T-cell (primary cell): Measurements from ENCODE around the gene ASCL3. TPM values are rescaled to one million over a fixed set of nuclear protein-coding genes. Genes with fewer than 3 reads are reported as not detected.
"Not testable (repeated sequence)": the region's sequence is repeated elsewhere in the genome, so short reads cannot be mapped to it uniquely, and the experiment has no call there.

Experiments
- ATAC-seq, 4 experiments: fragments of 200-7000 bp in 3 of 4; fragments of 150-1000 bp in 1 of 4; cut with Tn5 transposase; replicated peaks in 1 of 4; 1 replicate in 3 of 4; 2 replicates in 1 of 4; pipeline ENCODE4 v1.10.0; 2021; ENCODE audit warnings: moderate library complexity in 3 of 4, mild to moderate bottlenecking in 2 of 4, moderate number of reproducible peaks in 1 of 4
- CTCF ChIA-PET, 2 donors: fragments of 300-600 bp; sonication (Branson Sonifier 250); formaldehyde crosslinking; loops; one replicate each; lab custom pipeline; 2022; ENCODE audit warnings: antibody characterized with exemption in 2 of 2; lab: Charles Lee
- POLR2A ChIA-PET, 2 donors: fragments of 300-600 bp; sonication (Branson Sonifier 250); formaldehyde crosslinking; loops; one replicate each; lab custom pipeline; 2022; ENCODE audit warnings: antibody characterized with exemption in 2 of 2; lab: Charles Lee
- DNase-seq, 35 experiments: peaks; one replicate each; pipeline versions ENCODE4 v3.0.0 to v3.0.0-alpha.2; 2013 to 2023
- H3K27ac ChIP-seq: one replicate; pipeline ENCODE4 v1.5.1; 2013; ENCODE audit warnings: low read length
- H3K27me3 ChIP-seq, 2 experiments: replicated peaks in 1 of 2; 1 replicate in 1 of 2; 2 replicates in 1 of 2; pipeline versions ENCODE4 v1.6.1 to v1.7.0; 2013; ENCODE audit warnings: low read length in 1 of 2, mixed read lengths in 1 of 2; ENCODE audit not compliant: control insufficient read depth in 2 of 2, insufficient read depth in 2 of 2; ENCODE audit errors: extremely low read depth in 1 of 2
- H3K36me3 ChIP-seq, 2 donors: 1 replicate in 1 of 2; 2 replicates in 1 of 2; pipeline versions ENCODE4 v1.6.1 to v1.7.0; 2013; ENCODE audit warnings: low read length in 1 of 2; ENCODE audit not compliant: control insufficient read depth in 2 of 2, insufficient read depth in 1 of 2; ENCODE audit errors: extremely low read depth in 1 of 2
- H3K4me1 ChIP-seq, 2 experiments: 1 replicate in 1 of 2; 2 replicates in 1 of 2; pipeline versions ENCODE4 v1.6.1 to v1.7.0; 2013; ENCODE audit warnings: low read length in 2 of 2, mixed read lengths in 1 of 2; ENCODE audit not compliant: insufficient read depth in 2 of 2, control insufficient read depth in 1 of 2; ENCODE audit errors: extremely low read depth in 1 of 2
- H3K4me3 ChIP-seq, 2 donors: 1 replicate in 1 of 2; 2 replicates in 1 of 2; pipeline versions ENCODE4 v1.5.1 to v1.7.0; 2013; ENCODE audit warnings: mild to moderate bottlenecking in 2 of 2, low read length in 1 of 2, moderate library complexity in 1 of 2; ENCODE audit not compliant: control insufficient read depth in 1 of 2; ENCODE audit errors: extremely low read depth in 1 of 2
- H3K9me3 ChIP-seq: 2 replicates; pipeline ENCODE4 v1.7.0; 2013
- H3K27ac Mint-ChIP-seq, 2 donors: one replicate each; pipeline ENCODE4 v1.8.0; 2020 to 2021; ENCODE audit warnings: mild to moderate bottlenecking in 2 of 2, mixed read lengths in 2 of 2
- H3K27me3 Mint-ChIP-seq, 2 donors: one replicate each; pipeline ENCODE4 v1.8.0; 2021 to 2022; ENCODE audit warnings: mixed read lengths in 2 of 2
- H3K36me3 Mint-ChIP-seq: one replicate; pipeline ENCODE4 v1.8.0; 2021; ENCODE audit warnings: mixed read lengths
- H3K4me1 Mint-ChIP-seq, 3 donors: one replicate each; pipeline ENCODE4 v1.8.0; 2020 to 2022; ENCODE audit warnings: mixed read lengths in 3 of 3, mild to moderate bottlenecking in 1 of 3
- H3K4me3 Mint-ChIP-seq, 3 donors: one replicate each; pipeline ENCODE4 v1.8.0; 2020 to 2022; ENCODE audit warnings: mild to moderate bottlenecking in 3 of 3, mixed read lengths in 3 of 3, moderate library complexity in 3 of 3
- H3K9me3 Mint-ChIP-seq, 3 donors: one replicate each; pipeline ENCODE4 v1.8.0; 2020 to 2022; ENCODE audit warnings: mixed read lengths in 3 of 3
- WGBS: methylation state at CpG from one replicate; pipeline ENCODE4 v1.1.5; 2013; ENCODE audit warnings: missing lambda C conversion rate; ENCODE audit not compliant: insufficient coverage; 5-methylcytosine and 5-hydroxymethylcytosine counted together
- total RNA-seq, 35 experiments: library from RNA in 6 of 35; stranded (reverse) in 6 of 35; fragments of 120-200 nt in 1 of 35; gene quantifications; one replicate each; pipeline versions ENCODE4 v1.2.1 to v1.2.4 and lab custom pipeline; 2013 to 2026

Gene ASCL3
- total RNA-seq, 5 donors from 2014 or later (not counting 1 experiment from before 2014, with no cell fraction given): not detected

GRCh38 chr11:8937159-8937558, 5.7 kb downstream of the ASCL3 start:
- POLR2A ChIA-PET: no interaction called here

DNA sequence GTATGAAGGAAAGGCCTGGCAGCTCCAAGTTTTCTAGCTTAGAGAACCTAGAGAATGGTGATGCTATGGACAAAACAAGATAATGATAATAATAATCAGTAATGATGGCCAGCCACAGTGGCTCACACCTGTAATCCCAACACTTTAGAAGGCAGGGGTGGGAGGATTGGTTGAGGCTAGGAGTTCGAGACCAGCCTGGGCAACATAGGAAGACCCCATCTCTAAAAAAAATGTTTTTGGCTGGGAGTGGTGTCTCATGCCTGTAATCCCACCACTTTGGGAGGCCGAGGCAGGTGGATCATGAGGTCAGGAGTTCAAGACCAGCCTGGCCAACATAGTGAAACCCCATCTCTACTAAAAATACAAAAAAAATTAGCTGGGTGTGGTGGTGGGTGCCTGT, 7.0 kb downstream of the ASCL3 start:
- DNase-seq, POLR2A ChIA-PET, H3K9me3 Mint-ChIP-seq, CTCF ChIA-PET, H3K4me3 ChIP-seq, H3K36me3 ChIP-seq, H3K4me1 ChIP-seq, H3K9me3 ChIP-seq, H3K36me3 Mint-ChIP-seq, H3K27ac ChIP-seq, H3K27me3 Mint-ChIP-seq, H3K27me3 ChIP-seq, H3K4me3 Mint-ChIP-seq, H3K27ac Mint-ChIP-seq, ATAC-seq, H3K4me1 Mint-ChIP-seq: not testable (repeated sequence)
- WGBS: no CpG with 5 or more reads among the region's 2 CpGs

More at GRCh38 chr11:8937159-8937558, 5.7 kb downstream of the ASCL3 start:
- ATAC-seq (no peak), DNase-seq (no peak)
- Mint-ChIP-seq H3K27ac (no peak overlapping the region), H3K9me3 (no peaks in the 10 kb centered on the region), H3K4me1 (peaks cover 0 to 6% (median 0%) of the 10 kb centered on the region in 3 donors), H3K36me3 (no peaks in the 10 kb centered on the region), H3K27me3 (peaks cover 0 to 3% of the 10 kb centered on the region in 2 donors), H3K4me3 (no peak overlapping the region)
- no peaks in the 10 kb centered on the region for H3K4me1 ChIP-seq
- no peaks in the 10 kb centered on the region for H3K9me3 ChIP-seq
- WGBS: 60% methylated on average over 1 of the region's 10 CpGs
- no peaks in the 10 kb centered on the region for H3K36me3 ChIP-seq
- CTCF ChIA-PET: interaction anchor here in 1 of 2 donors (0.9 kb wide), 1 partner anchor 23 kb away, joined by 3 read pairs; no protein-coding TSS in a partner anchor
- no peaks in the 10 kb centered on the region for H3K27me3 ChIP-seq
- no peak overlapping the region for H3K27ac ChIP-seq
- no peak overlapping the region for H3K4me3 ChIP-seq

DNA sequence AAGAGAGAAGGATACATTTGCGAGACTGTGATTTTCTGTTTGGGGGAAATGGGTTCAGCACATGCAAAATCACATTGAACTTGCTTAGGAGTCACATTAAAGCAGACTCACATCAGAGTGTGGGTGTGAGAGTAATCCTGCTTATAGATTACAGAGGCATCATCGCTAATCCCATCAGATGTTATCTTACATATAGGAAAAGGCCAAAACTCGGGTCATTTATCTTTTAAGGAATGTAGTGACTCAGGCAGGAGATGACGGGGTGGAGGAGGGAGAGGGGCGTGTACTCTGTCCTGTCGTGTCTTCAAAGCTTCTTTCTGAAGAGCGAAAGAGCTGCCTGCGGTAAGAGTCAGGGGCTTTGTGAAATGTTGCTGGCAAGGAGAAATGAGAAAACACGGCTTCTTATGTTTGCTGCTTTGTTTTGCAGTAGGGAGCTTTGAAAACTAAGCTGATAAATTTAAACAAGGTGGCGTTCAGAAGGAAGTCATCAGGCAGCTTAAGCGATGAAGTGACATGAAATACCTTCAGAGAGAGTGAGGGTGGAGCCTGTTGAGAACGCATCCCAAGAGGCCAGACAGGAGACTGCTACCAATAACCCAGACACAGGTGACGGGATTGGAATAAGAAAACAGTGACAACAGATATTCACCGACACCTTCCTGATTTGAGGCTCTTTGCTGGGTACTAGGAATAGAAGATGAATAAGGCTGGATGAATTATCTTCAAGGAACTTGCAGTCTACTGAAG, 7.9 kb downstream of the ASCL3 start:
- POLR2A ChIA-PET: interaction anchor here in 1 of 2 donors (0.6 kb wide), 1 partner anchor 23 kb away, joined by 8 read pairs; no protein-coding TSS in a partner anchor
- H3K36me3 ChIP-seq: no peaks in the 10 kb centered on the region
- no peak overlapping the region for H3K4me3 ChIP-seq
- Mint-ChIP-seq H3K9me3 (no peaks in the 10 kb centered on the region), H3K4me3 (peak overlapping the region in 2 of 3 donors; percentile 21 to 37), H3K27ac (peak overlapping the region in 1 of 2 donors; percentile 62), H3K27me3 (no peaks in the 10 kb centered on the region), H3K4me1 (peaks cover 0 to 6% (median 0%) of the 10 kb centered on the region in 3 donors), H3K36me3 (no peaks in the 10 kb centered on the region)
- H3K27me3 ChIP-seq: no peaks in the 10 kb centered on the region
- H3K9me3 ChIP-seq: no peaks in the 10 kb centered on the region
- CTCF ChIA-PET: interaction anchor here in 1 of 2 donors (0.7 kb wide), 1 partner anchor 152 kb away, joined by 3 read pairs; no protein-coding TSS in a partner anchor
- 57% methylated on average over 8 of the region's 14 CpGs for WGBS
- ATAC-seq (peak in 2 of 4 experiments; percentile 34 to 37), DNase-seq (no peak)
- H3K4me1 ChIP-seq: no peaks in the 10 kb centered on the region
- no peak overlapping the region for H3K27ac ChIP-seq

GRCh38 chr11:8933931-8934330, 8.9 kb downstream of the ASCL3 start:
- Histone ChIP-seq H3K27ac (no peak overlapping the region), H3K4me3 (no peak overlapping the region), H3K9me3 (no peaks in the 10 kb centered on the region), H3K27me3 (no peaks in the 10 kb centered on the region), H3K36me3 (no peaks in the 10 kb centered on the region), H3K4me1 (no peaks in the 10 kb centered on the region)
- DNase-seq (no peak), ATAC-seq (no peak)
- H3K4me1 Mint-ChIP-seq: peaks cover 0 to 6% (median 0%) of the 10 kb centered on the region in 3 donors
- H3K36me3 Mint-ChIP-seq: no peaks in the 10 kb centered on the region
- H3K27ac Mint-ChIP-seq: no peak overlapping the region
- no peaks in the 10 kb centered on the region for H3K9me3 Mint-ChIP-seq
- 90% methylated on average over 3 of the region's 6 CpGs for WGBS
- no peaks in the 10 kb centered on the region for H3K27me3 Mint-ChIP-seq
- CTCF ChIA-PET: no interaction called here
- no peak overlapping the region for H3K4me3 Mint-ChIP-seq
- POLR2A ChIA-PET: no interaction called here

DNA sequence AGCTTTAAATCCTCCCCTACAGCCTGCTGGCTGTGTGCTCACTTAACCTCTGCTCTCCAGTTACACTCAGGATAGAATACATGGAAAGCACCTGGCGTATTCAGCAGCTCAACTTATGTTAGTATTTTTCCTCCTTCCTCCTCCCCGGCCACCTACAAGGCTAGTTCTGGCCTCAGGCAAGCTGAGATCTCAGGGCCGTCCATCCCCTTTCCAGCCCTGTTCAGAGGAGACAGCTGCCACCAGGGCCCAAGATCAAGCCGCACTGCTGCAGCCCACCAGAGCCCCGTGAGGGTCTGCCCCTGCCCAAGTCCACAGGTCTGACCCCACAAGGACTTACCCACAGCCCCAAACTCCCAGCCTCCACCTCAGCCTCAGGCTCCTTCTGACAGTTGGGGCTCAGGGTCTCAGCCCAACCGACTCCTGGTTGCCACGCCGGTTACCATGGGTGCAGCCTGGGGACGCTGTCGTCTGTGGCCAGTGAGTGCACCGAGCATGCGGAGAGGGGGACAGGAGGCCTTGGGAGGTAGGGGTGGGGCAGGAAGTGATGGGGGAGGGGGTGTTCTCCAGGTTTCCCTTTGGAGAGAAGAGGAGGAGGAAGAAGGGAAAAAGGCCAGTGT, 10.1 kb downstream of the ASCL3 start, which contains the start of gene C11orf16:
TSS of gene C11orf16 (minus strand) at position 384 of the 617 bp plus-strand sequence. CDS start 639 bp downstream, outside the sequence.
- H3K4me3 Mint-ChIP-seq: no peak within 1 kb of the TSS
- ATAC-seq (no peak), DNase-seq (no peak)
- H3K4me1 Mint-ChIP-seq: peaks cover 0 to 6% (median 0%) of the 10 kb centered on the region in 3 donors
- no peak within 1 kb of the TSS for H3K27ac ChIP-seq
- H3K27me3 Mint-ChIP-seq: no peaks in the 10 kb centered on the region
- WGBS: 81% methylated on average over 5 of the region's 12 CpGs
- no peak within 1 kb of the TSS for H3K4me3 ChIP-seq
- H3K9me3 Mint-ChIP-seq: no peaks in the 10 kb centered on the region
- H3K27ac Mint-ChIP-seq: no peak within 1 kb of the TSS
- no peaks in the 10 kb centered on the region for H3K27me3 ChIP-seq
- no peaks in the 10 kb centered on the region for H3K4me1 ChIP-seq
- no peaks in the 10 kb centered on the region for H3K36me3 Mint-ChIP-seq
- no peaks in the 10 kb centered on the region for H3K9me3 ChIP-seq
- ChIA-PET POLR2A (no interaction called here), CTCF (no interaction called here)
- no peaks in the 10 kb centered on the region for H3K36me3 ChIP-seq

GRCh38 chr11:8930456-8931175, 12.2 kb downstream of the ASCL3 start:
- Histone ChIP-seq H3K4me1 (no peaks in the 10 kb centered on the region), H3K36me3 (no peaks in the 10 kb centered on the region), H3K9me3 (no peaks in the 10 kb centered on the region), H3K27ac (no peak overlapping the region), H3K4me3 (no peak overlapping the region), H3K27me3 (no peaks in the 10 kb centered on the region)
- no peaks in the 10 kb centered on the region for H3K9me3 Mint-ChIP-seq
- no peak overlapping the region for H3K4me3 Mint-ChIP-seq
- 93% methylated on average over 12 of the region's 12 CpGs for WGBS
- H3K27ac Mint-ChIP-seq: no peak overlapping the region
- ATAC-seq (no peak), DNase-seq (no peak)
- H3K27me3 Mint-ChIP-seq: no peaks in the 10 kb centered on the region
- POLR2A ChIA-PET: no interaction called here
- no peaks in the 10 kb centered on the region for H3K36me3 Mint-ChIP-seq
- peaks cover 0 to 6% (median 0%) of the 10 kb centered on the region in 3 donors for H3K4me1 Mint-ChIP-seq
- CTCF ChIA-PET: no interaction called here
